Measurements from ENCODE around the gene UQCRH. TPM values are rescaled to one million over a fixed set of nuclear protein-coding genes. Genes with fewer than 3 reads are reported as not detected.

The UQCRH gene
- total RNA-seq (2022; extraction: Qiagen RNA extraction): 385 to 553 TPM (median 399 TPM) in 5 replicates

GRCh38 chr1:46303038-46303871 is at the start of gene UQCRH, which contains the start of gene LRRC41:
UQCRH (plus strand) TSS chr1:46303698; CDS start chr1:46303767, 69 bp downstream.
LRRC41 (minus strand) TSS chr1:46303616; CDS start chr1:46303322, 294 bp downstream.

GRCh38 chr1:46340404-46341221 is 37.1 kb downstream of the UQCRH start, which contains the start of gene NSUN4:
NSUN4 (plus strand) TSS chr1:46340807; CDS start chr1:46340827, 20 bp downstream.

Other genes with a start within 250 kb of the UQCRH start
- 1.2 to 1.5 TPM (median 1.4 TPM) in 5 replicates for gene PIK3R3, start 171.1 kb upstream of the UQCRH start, total RNA-seq (2022; extraction: Qiagen RNA extraction)
- 2.1 to 3.2 TPM (median 2.6 TPM) in 5 replicates for gene TSPAN1, start 128.6 kb upstream of the UQCRH start, total RNA-seq (2022; extraction: Qiagen RNA extraction)
- gene P3R3URF, start 127.2 kb upstream of the UQCRH start, total RNA-seq (2022; extraction: Qiagen RNA extraction): not detected in 5 replicates
- 35.2 to 49.6 TPM (median 46.2 TPM) in 5 replicates for gene POMGNT1, start 105.3 kb upstream of the UQCRH start, total RNA-seq (2022; extraction: Qiagen RNA extraction)
- gene LURAP1, start 100.4 kb upstream of the UQCRH start, total RNA-seq (2022; extraction: Qiagen RNA extraction): not detected in 5 replicates
- gene RAD54L, start 55.9 kb upstream of the UQCRH start, total RNA-seq (2022; extraction: Qiagen RNA extraction): 8.2 to 12.0 TPM (median 10.7 TPM) in 5 replicates
- 35.5 to 42.5 TPM (median 41.3 TPM) in 5 replicates for gene LRRC41, start 82 bp upstream of the UQCRH start, total RNA-seq (2022; extraction: Qiagen RNA extraction)
- 11.5 to 14.0 TPM (median 11.7 TPM) in 5 replicates for gene NSUN4, start 37.1 kb downstream of the UQCRH start, total RNA-seq (2022; extraction: Qiagen RNA extraction)
- gene FAAH, start 90.6 kb downstream of the UQCRH start, total RNA-seq (2022; extraction: Qiagen RNA extraction): 0.45 to 1.00 TPM (median 0.81 TPM) in 5 replicates
- 0.63 to 1.2 TPM (median 0.94 TPM) in 5 replicates for gene DMBX1, start 186.1 kb downstream of the UQCRH start, total RNA-seq (2022; extraction: Qiagen RNA extraction)
- not detected in 5 replicates for gene KNCN, start 247.9 kb downstream of the UQCRH start, total RNA-seq (2022; extraction: Qiagen RNA extraction)